H1 (cell line): ENCODE measurements around the gene SMIM32. TPM values are rescaled to one million over a fixed set of nuclear protein-coding genes. Genes with fewer than 3 reads are reported as not detected.

Experiments used
- CTCF ChIA-PET: fragments of 300-600 bp; sonication (Branson Sonifier 250); formaldehyde crosslinking; loops from one replicate; lab custom pipeline; 2021; ENCODE audit not compliant: partially characterized antibody; lab: Charles Lee
- POLR2A ChIA-PET: fragments of 300-600 bp; sonication (Branson Sonifier 250); formaldehyde crosslinking; loops from one replicate; lab custom pipeline; 2021; ENCODE audit warnings: inconsistent platforms; ENCODE audit not compliant: partially characterized antibody; lab: Charles Lee
- DNase-seq, 2 experiments: peaks; one replicate each; pipeline versions ENCODE4 v3.0.0 to v3.0.0-alpha.2; 2010 to 2022; ENCODE audit warnings: low spot score in 2 of 2, low read depth in 1 of 2, mixed read lengths in 1 of 2
- FAIRE-seq: peaks from 2 replicates; lab custom pipeline; 2011; peaks lifted over from hg19 to GRCh38; lab: Jason Lieb, UNC
- H2AFZ ChIP-seq: 2 replicates; pipeline ENCODE4 v1.8.1; 2012; ENCODE audit warnings: low read length, inconsistent platforms
- H2AK5ac ChIP-seq: 2 replicates; pipeline ENCODE4 v1.6.1; 2013; ENCODE audit warnings: low read depth, low read length
- H2BK120ac ChIP-seq: replicated peaks from 2 replicates; pipeline ENCODE3; 2013; ENCODE audit warnings: low read depth, low read length, inconsistent platforms
- H2BK12ac ChIP-seq: 2 replicates; pipeline ENCODE4 v1.6.1; 2013; ENCODE audit warnings: low read depth, low read length
- H2BK15ac ChIP-seq: 2 replicates; pipeline ENCODE4 v1.6.1; 2013; ENCODE audit warnings: low read length
- H2BK20ac ChIP-seq: 2 replicates; pipeline ENCODE4 v1.6.1; 2013; ENCODE audit warnings: low read length
- H2BK5ac ChIP-seq: 2 replicates; pipeline ENCODE4 v1.6.1; 2013; ENCODE audit warnings: low read depth, low read length
- H3K14ac ChIP-seq: 2 replicates; pipeline ENCODE4 v1.6.1; 2013; ENCODE audit warnings: inconsistent platforms; ENCODE audit not compliant: insufficient read length
- H3K18ac ChIP-seq: 2 replicates; pipeline ENCODE4 v1.6.1; 2013; ENCODE audit warnings: low read length; ENCODE audit errors: extremely low read depth
- H3K23ac ChIP-seq: 2 replicates; pipeline ENCODE4 v1.6.1; 2013; ENCODE audit warnings: inconsistent platforms; ENCODE audit not compliant: insufficient read length
- H3K23me2 ChIP-seq: 2 replicates; pipeline ENCODE4 v1.6.1; 2013; ENCODE audit warnings: low read depth, low read length
- H3K27ac ChIP-seq: 2 replicates; pipeline ENCODE4 v1.6.1; 2011; ENCODE audit warnings: low read depth, low read length, inconsistent platforms
- H3K27me3 ChIP-seq, 4 experiments: replicated peaks in 1 of 4; 1 replicate in 1 of 4; 2 replicates in 3 of 4; pipeline versions ENCODE4 v1.6.1 to v1.8.1; 2011 to 2013; ENCODE audit warnings: low read length in 3 of 4, mild to moderate bottlenecking in 3 of 4, inconsistent platforms in 2 of 4, mixed read lengths in 2 of 4, moderate library complexity in 1 of 4; ENCODE audit not compliant: control insufficient read depth in 3 of 4, insufficient read depth in 3 of 4; ENCODE audit errors: extremely low read depth in 1 of 4
- H3K36me3 ChIP-seq, 4 experiments: 2 replicates each; pipeline versions ENCODE4 v1.6.1 to v1.8.1; 2011 to 2013; ENCODE audit warnings: mild to moderate bottlenecking in 4 of 4, low read length in 3 of 4, moderate library complexity in 2 of 4, control low read depth in 1 of 4, inconsistent platforms in 1 of 4; ENCODE audit not compliant: insufficient read depth in 4 of 4, control insufficient read depth in 2 of 4
- H3K4ac ChIP-seq: replicated peaks from 2 replicates; pipeline ENCODE3; 2013; ENCODE audit warnings: low read length, low read depth, mixed read lengths, inconsistent platforms; ENCODE audit not compliant: insufficient read length
- H3K4me1 ChIP-seq, 4 experiments: replicated peaks in 1 of 4; 1 replicate in 1 of 4; 2 replicates in 3 of 4; pipeline versions ENCODE4 v1.6.1 to v1.8.1; 2011 to 2013; ENCODE audit warnings: low read length in 3 of 4, inconsistent platforms in 2 of 4, mixed read lengths in 1 of 4; ENCODE audit not compliant: insufficient read depth in 4 of 4, control insufficient read depth in 3 of 4
- H3K4me2 ChIP-seq, 2 experiments: 2 replicates each; pipeline versions ENCODE4 v1.6.1 to v1.8.1; 2011 to 2013; ENCODE audit warnings: low read depth in 2 of 2, low read length in 2 of 2, control low read depth in 1 of 2, inconsistent platforms in 1 of 2, mild to moderate bottlenecking in 1 of 2; ENCODE audit not compliant: insufficient read depth in 1 of 2
- H3K4me3 ChIP-seq, 4 experiments: fragments of 200-600, 300-600 bp in 1 of 4; sonication (generic), shearing (Covaris generic), sonication (Bioruptor Twin) in 1 of 4; 2 replicates each; pipeline versions ENCODE4 v1.5.1 to v1.8.1; 2011 to 2016; ENCODE audit warnings: low read length in 4 of 4, low read depth in 3 of 4, control low read depth in 2 of 4, inconsistent platforms in 2 of 4, mild to moderate bottlenecking in 2 of 4, mixed read lengths in 1 of 4, moderate library complexity in 1 of 4; ENCODE audit not compliant: insufficient read depth in 2 of 4; ENCODE audit errors: extremely low read depth in 1 of 4
- H3K56ac ChIP-seq: replicated peaks from 2 replicates; pipeline ENCODE3; 2013; ENCODE audit warnings: low read depth, mild to moderate bottlenecking, mixed read lengths, low read length, inconsistent platforms; ENCODE audit not compliant: insufficient read length
- H3K79me1 ChIP-seq: 2 replicates; pipeline ENCODE4 v1.6.1; 2013; ENCODE audit warnings: low read depth, low read length, control low read depth
- H3K79me2 ChIP-seq, 2 experiments: 2 replicates each; pipeline versions ENCODE4 v1.6.1 to v1.8.1; 2012 to 2013; ENCODE audit warnings: low read length in 2 of 2, mild to moderate bottlenecking in 2 of 2, inconsistent platforms in 1 of 2; ENCODE audit not compliant: insufficient read depth in 2 of 2, control insufficient read depth in 1 of 2
- H3K9ac ChIP-seq, 4 experiments: replicated peaks in 1 of 4; 1 replicate in 1 of 4; 2 replicates in 3 of 4; pipeline versions ENCODE4 v1.6.1 to v1.8.1; 2011 to 2013; ENCODE audit warnings: low read depth in 3 of 4, low read length in 3 of 4, control low read depth in 2 of 4, mild to moderate bottlenecking in 2 of 4, moderate library complexity in 2 of 4, inconsistent platforms in 1 of 4; ENCODE audit errors: extremely low read depth in 1 of 4
- H3K9me3 ChIP-seq, 2 experiments: 2 replicates each; pipeline versions ENCODE4 v1.6.1 to v1.8.1; 2012 to 2013; ENCODE audit warnings: mild to moderate bottlenecking in 2 of 2, moderate library complexity in 2 of 2, control low read depth in 1 of 2, inconsistent platforms in 1 of 2, low read depth in 1 of 2, low read length in 1 of 2, mixed read lengths in 1 of 2; ENCODE audit not compliant: insufficient read depth in 2 of 2
- H4K20me1 ChIP-seq, 2 experiments: replicated peaks in 1 of 2; 2 replicates each; pipeline versions ENCODE3 to v1.8.1; 2011 to 2013; ENCODE audit warnings: inconsistent platforms in 2 of 2, low read length in 2 of 2, mild to moderate bottlenecking in 1 of 2; ENCODE audit not compliant: insufficient read depth in 2 of 2, control insufficient read depth in 1 of 2
- H4K5ac ChIP-seq: 2 replicates; pipeline ENCODE4 v1.6.1; 2013; ENCODE audit warnings: low read length, low read depth, mixed read lengths, inconsistent platforms; ENCODE audit not compliant: insufficient read length
- H4K8ac ChIP-seq: 2 replicates; pipeline ENCODE4 v1.8.0; 2013; ENCODE audit warnings: mild to moderate bottlenecking, moderate library complexity, low read length, inconsistent platforms; ENCODE audit not compliant: insufficient read depth; ENCODE audit errors: extremely low read depth
- H4K91ac ChIP-seq: replicated peaks from 2 replicates; pipeline ENCODE3; 2013; ENCODE audit warnings: low read length, mixed read lengths, inconsistent platforms; ENCODE audit not compliant: insufficient read length
- ASH2L ChIP-seq: fragments of 200-600, 300-600 bp; sonication (generic); IDR thresholded peaks from one replicate; pipeline ENCODE4 v1.7.1; 2017; ENCODE audit warnings: low read length
- CBX8 ChIP-seq: fragments of 300-800, 300-1000 bp; sonication (generic); IDR thresholded peaks from 2 replicates; pipeline ENCODE4 v1.7.1; 2016; ENCODE audit warnings: low read depth, low read length, borderline replicate concordance
- CTBP2 ChIP-seq: IDR thresholded peaks from 2 replicates; pipeline ENCODE4 v1.7.0; 2011; ENCODE audit warnings: borderline replicate concordance, mild to moderate bottlenecking, moderate library complexity, mixed read lengths, low read length; ENCODE audit not compliant: insufficient read depth, insufficient read length
- EGR1 ChIP-seq: IDR thresholded peaks from 2 replicates; pipeline ENCODE4 v1.6.1; 2011; ENCODE audit warnings: low read depth, low read length, borderline replicate concordance
- EZH2 ChIP-seq: fragments of 200-600 bp; sonication (generic); IDR thresholded peaks from 2 replicates; pipeline ENCODE4 v1.7.1; 2012; ENCODE audit warnings: low read depth, mild to moderate bottlenecking, moderate library complexity, low read length, inconsistent platforms; ENCODE audit not compliant: severe bottlenecking
- NANOG ChIP-seq: IDR thresholded peaks from 2 replicates; pipeline ENCODE4 v1.6.1; 2011; ENCODE audit warnings: low read length, low read depth, mild to moderate bottlenecking, inconsistent platforms; ENCODE audit not compliant: insufficient read depth, poor library complexity, severe bottlenecking
- PHF8 ChIP-seq: fragments of 200-600 bp; sonication (generic); conservative IDR thresholded peaks from 2 replicates; pipeline ENCODE4 v1.7.1; 2012; ENCODE audit warnings: low read depth, mild to moderate bottlenecking, inconsistent platforms, low read length, moderate library complexity
- POU5F1 ChIP-seq: IDR thresholded peaks from 2 replicates; pipeline ENCODE4 v1.6.1; 2011; ENCODE audit warnings: low read depth, mild to moderate bottlenecking, low read length, moderate library complexity
- RFX5 ChIP-seq: IDR thresholded peaks from 2 replicates; pipeline ENCODE4 v1.6.1; 2011; ENCODE audit warnings: low read depth, low read length, improper control_type of control experiment, borderline replicate concordance
- SRF ChIP-seq: IDR thresholded peaks from 2 replicates; pipeline ENCODE4 v1.6.1; 2011; ENCODE audit warnings: mild to moderate bottlenecking, low read depth, low read length, moderate library complexity
- ZNF274 ChIP-seq: IDR thresholded peaks from 2 replicates; pipeline ENCODE4 v1.7.0; 2012; ENCODE audit warnings: low read length, borderline replicate concordance; ENCODE audit errors: extremely low read depth
- WGBS, 2 experiments: shearing (Covaris generic) in 1 of 2; methylation state at CpG; one replicate each; pipeline versions ENCODE4 v1.1.6 to v1.1.7; 2013 to 2015; ENCODE audit warnings: low lambda C conversion rate in 2 of 2, mixed read lengths in 2 of 2, inconsistent platforms in 1 of 2, low coverage in 1 of 2, missing lambda C conversion rate in 1 of 2; ENCODE audit not compliant: insufficient replicate concordance in 2 of 2, insufficient coverage in 1 of 2, insufficient read length in 1 of 2; ENCODE audit errors: extremely low coverage in 1 of 2, missing lambda C conversion rate in 1 of 2; 5-methylcytosine and 5-hydroxymethylcytosine counted together
- polyA plus RNA-seq, 7 experiments: library from polyadenylated mRNA; depleted of rRNA in 3 of 7; stranded (reverse) in 5 of 7; unstranded in 2 of 7; fragments of >200 nt in 5 of 7; fragments of 200-250 nt in 2 of 7; gene quantifications; 1 replicate in 5 of 7; 2 replicates in 1 of 7; 4 replicates in 1 of 7; pipeline versions ENCODE4 v1.2.1 to v1.2.3, GENCODE V29; 2011 to 2013; ENCODE audit warnings: missing spikeins in 2 of 7, mixed read lengths in 2 of 7
- total RNA-seq: library from RNA; stranded (reverse); fragmentation: NEBNext Ultra II Directional; extraction: Animal tissue kit (Norgen Biotek cat#: 25700); gene quantifications from 2 replicates; pipeline ENCODE4 v1.2.1, GENCODE V29; 2021
- TF ChIP-seq, protein P1 (sequence below): IDR thresholded peaks from 2 replicates; pipeline ENCODE4 v1.6.1; 2012; ENCODE audit warnings: low read length, inconsistent platforms

SMIM32 gene
- total and polyA plus RNA-seq, 2 of the 8 experiments (the other 6 are each of a cell fraction or from before 2014, with no cell fraction given) = 0.09 to 0.22 TPM

GRCh38 chr5:136207631-136208030, 14.7 kb upstream of the SMIM32 start:
- no peak overlapping the region for H3K23ac ChIP-seq
- TF ChIP-seq POU5F1 (no peak), NANOG (no peak), CBX8 (no peak), RFX5 (no peak), SRF (no peak), EZH2 (no peak), PHF8 (no peak), ZNF274 (no peak), CTBP2 (no peak), EGR1 (no peak), ASH2L (no peak)
- TF ChIP-seq, protein P1, sequence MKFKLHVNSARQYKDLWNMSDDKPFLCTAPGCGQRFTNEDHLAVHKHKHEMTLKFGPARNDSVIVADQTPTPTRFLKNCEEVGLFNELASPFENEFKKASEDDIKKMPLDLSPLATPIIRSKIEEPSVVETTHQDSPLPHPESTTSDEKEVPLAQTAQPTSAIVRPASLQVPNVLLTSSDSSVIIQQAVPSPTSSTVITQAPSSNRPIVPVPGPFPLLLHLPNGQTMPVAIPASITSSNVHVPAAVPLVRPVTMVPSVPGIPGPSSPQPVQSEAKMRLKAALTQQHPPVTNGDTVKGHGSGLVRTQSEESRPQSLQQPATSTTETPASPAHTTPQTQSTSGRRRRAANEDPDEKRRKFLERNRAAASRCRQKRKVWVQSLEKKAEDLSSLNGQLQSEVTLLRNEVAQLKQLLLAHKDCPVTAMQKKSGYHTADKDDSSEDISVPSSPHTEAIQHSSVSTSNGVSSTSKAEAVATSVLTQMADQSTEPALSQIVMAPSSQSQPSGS = no peak

More at GRCh38 chr5:136207631-136208030, 14.7 kb upstream of the SMIM32 start:
- Histone ChIP-seq H2BK12ac (no peak overlapping the region), H3K27me3 (peaks cover 17 to 49% (median 48%) of the 10 kb centered on the region in 4 experiments), H3K79me2 (no peaks in the 10 kb centered on the region), H3K27ac (no peak overlapping the region), H3K18ac (no peak overlapping the region), H3K4me3 (no peak overlapping the region), H3K14ac (no peak overlapping the region), H3K9ac (no peak overlapping the region), H3K4me2 (no peak overlapping the region), H2BK15ac (no peak overlapping the region), H3K23me2 (no peaks in the 10 kb centered on the region), H3K36me3 (no peaks in the 10 kb centered on the region), H4K91ac (no peak overlapping the region), H2AK5ac (no peak overlapping the region), H3K56ac (no peak overlapping the region), H3K79me1 (no peaks in the 10 kb centered on the region), H2AFZ (no peak overlapping the region), H4K5ac (no peak overlapping the region), H2BK5ac (no peak overlapping the region), H3K4ac (no peak overlapping the region), H4K8ac (no peak overlapping the region), H3K4me1 (peaks cover 0 to 11% (median 5%) of the 10 kb centered on the region in 4 experiments), H4K20me1 (peaks cover 3 to 7% of the 10 kb centered on the region in 2 experiments), H2BK20ac (no peak overlapping the region), H3K9me3 (peaks cover 0 to 5% of the 10 kb centered on the region in 2 experiments; a peak in 2 of 4 replicates), H2BK120ac (no peak overlapping the region)
- WGBS, 2 experiments = 91% methylated on average over 7 of the region's 7 CpGs; no CpG with 5 or more reads in 1 of the 2 experiments
- no peak for DNase-seq
- ChIA-PET CTCF (interaction anchor here (0.9 to 1.9 kb wide), 2 partner anchors 16 to 143 kb away, joined by 3 to 8 read pairs; partner anchors contain the start of gene SMIM32), POLR2A (no interaction called here)
- no peak for FAIRE-seq
